HG03196 (cell line): ENCODE data around the gene GAS1.
A peak's percentile ranks its signal among the peaks of the same experiment; 100 is the strongest.

ENCODE experiments used
- ATAC-seq: cut with Tn5 transposase; IDR thresholded peaks from one replicate; pipeline ENCODE4 v1.9.1; 2021; ENCODE audit not compliant: unreplicated experiment

The GAS1 gene

GRCh38 chr9:86947146-86948073 is at the start of gene GAS1:
Gene GAS1, minus strand, starts transcription at chr9:86947506. Its CDS starts 727 bp downstream, at chr9:86946779.
- ATAC-seq, result peak; percentile 69

GRCh38 chr9:86994231-86994630 is 46.9 kb upstream of the GAS1 start:
- ATAC-seq, result no peak

GRCh38 chr9:86993830-86994229 is 46.5 kb upstream of the GAS1 start:
- ATAC-seq, result no peak

GRCh38 chr9:86991077-86991476 is 43.8 kb upstream of the GAS1 start:
- no peak for ATAC-seq

- ATAC-seq, result no peak
These were observed 43.0 kb upstream of the GAS1 start for GRCh38 chr9:86990290-86990689.

- no peak for ATAC-seq
These were observed 40.6 kb upstream of the GAS1 start for GRCh38 chr9:86987900-86988299.

- no peak for ATAC-seq
These were observed 37.9 kb upstream of the GAS1 start for GRCh38 chr9:86985132-86985647.

- no peak for ATAC-seq
These were observed 36.4 kb upstream of the GAS1 start for GRCh38 chr9:86983620-86984259.

- no peak for ATAC-seq
These were observed 35.9 kb upstream of the GAS1 start for GRCh38 chr9:86983249-86983619.

- ATAC-seq, result no peak
These were observed 33.5 kb upstream of the GAS1 start for GRCh38 chr9:86980802-86981201.

GRCh38 chr9:86979657-86980056 is 32.4 kb upstream of the GAS1 start:
- no peak for ATAC-seq

GRCh38 chr9:86978922-86979474 is 31.7 kb upstream of the GAS1 start:
- no peak for ATAC-seq

- no peak for ATAC-seq
These were observed 31.1 kb upstream of the GAS1 start for GRCh38 chr9:86978413-86978812.

- ATAC-seq, result no peak
These were observed 30.0 kb upstream of the GAS1 start for GRCh38 chr9:86977205-86977835.

GRCh38 chr9:86975606-86976005 is 28.3 kb upstream of the GAS1 start:
- ATAC-seq, result no peak

- no peak for ATAC-seq
These were observed 27.7 kb upstream of the GAS1 start for GRCh38 chr9:86975036-86975435.

- no peak for ATAC-seq
These were observed 27.1 kb upstream of the GAS1 start for GRCh38 chr9:86974421-86974820.

GRCh38 chr9:86971742-86972141 is 24.4 kb upstream of the GAS1 start:
- ATAC-seq, result no peak

GRCh38 chr9:86968258-86968920 is 21.1 kb upstream of the GAS1 start:
- ATAC-seq, result no peak

- ATAC-seq, result no peak
These were observed 19.7 kb upstream of the GAS1 start for GRCh38 chr9:86966852-86967511.
